GM21723 (cell line): ENCODE data around the gene GCLC.
"Not testable (repeated sequence)": the region's sequence is repeated elsewhere in the genome, so short reads cannot be mapped to it uniquely, and the experiment has no call there.

Experiments
- ATAC-seq: cut with Tn5 transposase; IDR thresholded peaks from one replicate; pipeline ENCODE4 v1.9.1; 2021; ENCODE audit warnings: mild to moderate bottlenecking, moderate library complexity; ENCODE audit not compliant: unreplicated experiment

Gene GCLC

DNA sequence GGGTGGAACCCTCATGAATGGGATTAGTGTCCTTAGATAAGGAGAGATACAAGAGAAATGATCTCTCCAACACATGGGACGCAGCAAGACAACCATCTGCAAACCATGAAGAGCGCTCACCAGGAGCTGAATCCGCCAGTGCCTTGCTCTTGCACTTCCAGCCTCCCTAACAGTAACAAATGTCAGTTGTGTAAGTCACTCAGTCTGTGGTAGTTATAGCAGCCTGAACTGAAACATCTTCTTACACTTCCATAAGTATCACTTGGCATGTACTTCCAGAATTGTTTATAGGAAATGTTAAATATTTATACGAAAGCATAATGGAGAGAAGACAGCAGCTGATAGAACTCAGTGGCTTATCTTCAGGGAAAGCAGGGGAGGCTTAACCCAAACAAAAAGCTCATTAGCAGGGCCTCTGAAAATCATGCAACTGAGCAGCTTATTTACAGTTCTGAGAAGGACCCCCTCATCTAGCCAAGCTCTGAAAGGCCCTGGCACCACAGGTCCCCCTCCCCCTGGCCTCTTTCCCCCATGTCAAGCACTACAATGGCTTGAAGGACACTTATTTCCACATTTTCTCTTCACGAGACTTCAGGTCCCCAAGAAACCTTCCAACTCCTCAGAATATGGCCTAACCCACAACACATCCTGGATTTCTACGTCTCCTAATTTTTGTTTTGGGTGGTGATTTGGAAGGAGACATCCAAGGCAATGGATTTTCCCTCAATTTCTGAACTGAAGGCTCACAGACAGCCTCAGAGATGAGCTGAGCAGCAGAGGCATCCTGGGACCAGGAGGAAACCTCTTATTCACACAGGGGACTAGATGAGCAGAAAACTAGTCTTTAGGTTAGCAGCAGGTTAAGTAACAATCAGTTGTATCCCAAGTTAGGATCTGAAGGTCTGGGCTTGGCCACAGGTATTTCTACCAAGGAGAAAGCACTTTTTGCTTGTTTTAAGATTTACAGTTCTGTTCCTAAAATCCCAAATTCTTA lies 49.1 kb downstream of the GCLC start:
- no peak for ATAC-seq

DNA sequence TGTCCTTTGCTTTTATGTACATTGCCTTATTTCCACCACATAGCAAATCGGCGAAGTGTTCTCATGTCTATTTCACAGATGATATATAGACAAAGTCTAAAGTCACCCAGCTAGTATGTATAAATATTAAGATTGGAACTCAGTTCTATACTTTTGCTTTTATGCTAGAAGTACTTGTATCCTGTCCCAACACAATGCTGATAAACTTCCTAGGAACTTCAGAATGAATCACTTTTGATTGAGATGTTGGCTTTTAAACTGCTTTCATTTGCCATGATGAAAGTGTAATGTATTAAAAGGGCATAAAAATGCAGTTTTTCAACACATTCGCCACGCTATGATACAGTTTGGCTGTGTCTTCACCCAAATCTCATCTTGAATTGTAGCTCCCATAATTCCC lies 50.8 kb downstream of the GCLC start:
- ATAC-seq, result no peak

DNA sequence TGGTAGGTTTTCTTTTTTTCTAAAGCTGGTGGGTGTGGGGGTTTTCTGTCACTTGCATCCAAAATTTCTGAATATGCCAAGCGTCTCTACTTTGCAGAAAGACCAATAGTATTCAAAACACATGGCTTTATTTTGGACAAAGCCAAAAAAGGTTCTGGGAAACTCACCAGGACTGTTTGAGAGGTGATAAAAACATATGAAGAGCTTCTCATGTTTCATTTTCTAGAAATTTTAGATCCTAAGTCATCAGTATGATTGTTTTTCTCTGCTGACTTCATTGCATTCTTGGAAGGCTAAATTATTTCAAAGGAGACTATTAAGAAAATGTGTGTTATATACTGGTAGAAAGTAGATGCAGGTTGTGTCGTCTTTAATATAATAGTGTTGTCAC lies 51.3 kb downstream of the GCLC start:
- no peak for ATAC-seq

DNA sequence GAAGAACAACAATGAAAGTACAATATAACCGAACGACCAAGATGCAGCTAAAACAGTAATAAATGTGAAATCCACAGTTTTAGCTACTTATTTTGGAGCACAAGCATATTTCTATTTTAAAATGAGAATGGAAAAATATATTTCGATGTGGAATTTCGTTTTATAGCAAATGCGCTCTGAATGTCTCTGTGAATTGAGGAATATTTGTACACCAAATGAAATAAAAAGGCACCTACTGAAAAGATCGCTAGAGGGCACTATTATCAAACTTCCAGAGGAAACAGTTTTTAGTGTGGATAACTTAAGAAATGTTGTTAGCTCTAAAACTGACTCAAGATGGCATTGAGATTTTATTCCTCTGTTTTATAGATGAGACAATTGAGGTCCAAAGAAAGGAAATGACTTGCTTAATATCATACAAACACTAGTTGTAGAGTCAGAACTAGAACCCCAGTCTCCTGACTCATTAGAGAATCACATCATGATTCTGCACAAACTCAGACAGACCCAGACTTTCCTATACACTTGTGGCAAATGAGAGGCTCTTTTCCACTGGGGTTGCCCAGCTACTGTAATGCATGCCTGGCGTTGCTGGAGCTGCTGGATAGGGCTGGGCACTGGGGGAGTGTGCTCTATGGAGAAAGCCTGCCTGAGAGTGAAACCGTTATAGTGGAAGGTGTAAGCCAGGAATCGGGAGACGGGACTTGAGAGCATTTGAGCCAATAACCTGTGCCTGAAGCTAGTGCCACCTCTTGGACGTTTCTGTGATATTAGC lies 51.9 kb downstream of the GCLC start:
- ATAC-seq, result no peak

DNA sequence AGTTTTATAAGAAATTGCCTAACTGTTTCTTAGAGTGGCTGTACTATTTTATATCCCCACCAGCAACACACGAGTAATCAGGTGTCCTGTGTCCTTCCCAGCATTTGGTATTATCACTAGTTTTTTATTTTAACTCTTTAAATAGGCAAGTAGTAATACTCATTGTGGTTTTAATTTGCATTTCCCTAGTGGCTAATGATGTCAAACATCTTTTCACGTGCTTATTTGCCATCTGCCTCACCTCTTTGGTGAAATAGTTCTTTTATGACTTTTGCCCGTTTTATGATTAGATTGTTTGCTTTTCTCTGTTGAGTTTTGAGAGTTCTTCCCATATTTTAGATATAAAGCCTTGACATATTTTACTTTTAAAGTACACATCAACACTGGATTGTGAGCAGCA lies 57.8 kb downstream of the GCLC start:
- ATAC-seq, result no peak

DNA sequence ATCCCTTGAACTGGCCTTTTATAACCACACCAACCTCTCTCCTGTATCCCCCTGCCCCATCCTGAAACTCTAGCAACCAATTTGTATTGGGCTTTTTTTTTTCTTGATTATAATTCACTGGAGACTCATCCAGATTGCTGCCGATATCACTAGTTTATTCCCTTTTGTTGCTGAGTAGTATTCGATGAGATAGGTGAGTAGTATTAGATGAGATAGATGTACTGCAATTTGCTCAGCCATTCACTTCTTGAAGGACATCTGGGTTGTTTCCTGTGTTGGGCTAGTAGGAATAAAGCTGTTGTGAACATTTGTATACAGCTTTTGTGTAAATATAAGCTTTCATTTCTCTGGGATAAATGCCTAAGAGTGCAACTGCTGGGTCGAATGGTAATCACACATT lies 58.2 kb downstream of the GCLC start:
- no peak for ATAC-seq

DNA sequence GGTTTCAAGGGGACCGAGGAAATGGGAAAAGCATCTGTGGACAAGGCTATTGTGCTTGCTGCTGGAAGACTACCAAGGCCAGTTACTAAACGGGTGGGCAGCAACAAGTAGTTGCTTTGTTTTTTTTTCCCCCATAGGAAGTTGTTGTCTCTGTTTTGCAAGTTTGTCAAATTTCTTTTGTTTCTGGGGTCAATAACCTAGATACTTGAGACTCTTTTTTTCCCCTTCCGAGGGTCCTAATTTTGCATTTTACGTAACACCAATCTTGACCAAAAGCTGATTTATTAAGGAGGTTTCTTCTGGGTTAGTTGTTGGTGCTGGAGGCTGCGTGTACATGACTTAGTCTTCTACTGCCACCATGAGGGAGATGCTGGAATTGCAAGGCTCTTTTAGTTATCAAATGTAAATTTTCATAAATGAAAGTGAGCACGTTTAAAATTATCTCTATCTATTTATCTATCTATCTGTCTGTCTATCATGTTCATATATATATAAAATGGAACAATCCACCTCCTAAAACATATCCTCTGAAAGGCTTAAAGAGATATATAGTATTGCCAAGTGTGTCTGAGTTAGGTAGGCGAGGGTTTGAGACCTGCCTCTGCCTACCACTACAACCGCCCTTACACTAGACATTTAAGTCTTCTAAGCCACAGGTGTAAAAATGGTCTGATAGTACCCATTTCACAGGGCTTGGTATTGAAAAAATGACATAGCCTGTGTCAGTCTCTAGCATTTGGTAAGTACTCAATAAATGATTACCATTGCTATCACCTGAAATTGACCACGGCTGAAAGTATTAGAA lies 60.2 kb downstream of the GCLC start:
- peak; percentile 56 for ATAC-seq

DNA sequence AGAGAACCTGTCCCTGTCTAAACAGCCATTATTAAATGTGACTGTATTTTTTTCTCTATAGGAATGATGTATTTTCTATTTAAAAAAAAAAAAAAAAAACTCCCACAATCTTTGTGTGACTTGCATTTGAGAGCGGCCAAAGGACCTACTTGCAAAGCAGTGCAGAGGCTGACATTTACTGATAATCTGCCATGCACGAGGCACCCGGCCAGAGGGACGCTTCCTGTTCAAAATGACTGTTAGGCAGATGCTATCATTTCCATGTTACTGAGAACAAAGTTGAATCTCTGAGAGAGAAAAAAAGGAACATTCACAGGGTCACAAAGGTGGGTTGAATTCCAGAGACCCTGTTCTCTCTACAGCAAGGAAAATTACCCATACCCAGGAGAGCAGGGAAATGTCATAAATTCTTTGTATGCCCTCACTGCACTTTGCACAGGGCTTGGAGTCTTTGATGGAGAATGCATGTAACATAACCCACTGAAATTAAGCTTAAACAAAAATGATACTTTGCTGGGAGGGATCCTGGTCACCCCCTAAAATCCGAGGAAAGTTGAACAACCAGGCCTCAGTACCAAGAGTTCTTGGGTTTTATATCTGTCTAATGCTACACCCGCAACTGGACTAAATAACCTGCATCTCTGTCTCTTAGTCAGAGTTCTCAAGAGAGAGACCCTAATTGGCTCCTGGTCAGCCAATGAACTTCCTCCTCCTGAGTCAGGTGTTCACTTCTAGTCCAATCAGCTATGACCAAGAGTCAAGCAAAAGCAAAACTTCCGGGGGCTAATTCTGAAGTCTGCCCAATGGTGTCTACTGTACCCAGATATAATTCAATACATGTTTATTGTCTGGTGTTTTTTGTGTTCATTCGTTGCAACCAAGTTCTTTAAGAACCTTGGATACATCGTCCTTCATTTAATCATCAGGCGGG lies 61.2 kb downstream of the GCLC start:
- ATAC-seq, result no peak

DNA sequence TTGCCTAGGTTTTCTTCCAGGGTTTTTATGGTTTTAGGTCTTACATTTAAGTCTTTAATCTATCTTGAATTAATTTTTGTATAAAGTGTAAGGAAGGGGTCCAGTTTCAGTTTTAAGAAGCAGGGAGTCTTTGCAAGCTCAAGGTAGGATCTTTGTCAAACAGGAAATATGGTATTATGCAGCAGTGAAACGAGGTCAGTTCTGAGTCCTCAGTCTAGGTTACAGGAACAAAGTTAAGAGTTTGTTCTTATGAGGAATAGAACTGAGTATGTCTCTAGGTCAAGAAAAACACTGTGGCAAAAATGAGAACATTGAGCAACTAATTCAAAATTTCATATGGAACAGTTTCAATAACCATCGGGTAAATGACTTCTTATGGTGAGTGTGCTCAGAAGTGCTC lies 63.6 kb downstream of the GCLC start:
- ATAC-seq, result no peak

DNA sequence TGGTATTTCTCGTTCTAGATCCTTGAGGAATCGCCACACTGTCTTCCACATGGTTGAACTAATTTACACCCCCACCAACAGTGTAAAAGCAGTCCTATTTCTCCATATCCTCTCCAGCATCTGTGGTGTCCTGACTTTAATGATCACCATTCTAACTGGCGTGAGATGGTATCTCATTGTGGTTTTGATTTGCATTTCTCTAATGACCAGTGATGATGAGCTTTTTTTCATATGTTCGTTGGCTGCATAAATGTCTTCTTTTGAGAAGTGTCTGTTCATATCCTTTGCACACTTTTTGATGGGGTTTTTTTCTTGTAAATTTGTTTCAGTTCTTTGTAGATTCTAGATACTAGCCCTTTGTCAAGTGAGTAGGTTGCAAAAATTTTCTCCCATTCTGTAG lies 64.1 kb downstream of the GCLC start:
- ATAC-seq, result not testable (repeated sequence)

DNA sequence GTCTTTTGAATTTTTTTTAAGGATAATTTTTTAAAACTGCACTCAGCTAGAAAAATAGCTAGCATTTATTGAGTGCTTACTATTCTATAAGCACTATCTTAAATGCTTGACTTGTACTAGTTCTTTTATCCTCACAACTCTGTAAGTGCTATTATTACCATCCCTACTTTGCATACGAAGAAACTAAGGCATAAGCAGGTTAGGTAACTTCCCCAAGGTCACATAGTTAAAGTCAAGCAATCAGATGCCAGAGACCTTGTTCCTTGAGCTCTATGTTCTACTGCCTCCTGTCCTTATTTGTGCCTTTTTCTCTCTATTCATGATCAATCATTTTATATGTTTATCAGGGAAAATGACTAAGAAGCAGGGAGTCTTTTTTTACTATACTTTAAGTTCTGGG lies 65.0 kb downstream of the GCLC start:
- ATAC-seq, result no peak

DNA sequence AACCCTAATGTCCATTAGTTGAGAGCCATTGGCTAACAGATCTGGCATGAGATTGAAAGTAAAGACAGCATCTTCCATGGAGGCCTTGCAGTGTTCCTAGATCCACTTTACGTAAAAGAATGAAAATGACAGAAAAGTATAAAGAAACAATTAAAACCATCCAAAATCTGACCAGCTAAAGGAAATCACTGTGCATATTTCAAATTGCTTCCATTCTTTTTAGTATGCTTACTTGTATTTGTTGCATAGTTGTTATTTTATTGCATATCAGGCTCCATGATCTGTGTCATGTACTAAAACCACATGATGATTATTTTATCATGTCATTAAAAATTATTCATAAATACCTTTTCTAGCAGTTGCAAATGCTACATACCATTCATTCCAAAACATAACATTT lies 67.9 kb downstream of the GCLC start:
- no peak for ATAC-seq

DNA sequence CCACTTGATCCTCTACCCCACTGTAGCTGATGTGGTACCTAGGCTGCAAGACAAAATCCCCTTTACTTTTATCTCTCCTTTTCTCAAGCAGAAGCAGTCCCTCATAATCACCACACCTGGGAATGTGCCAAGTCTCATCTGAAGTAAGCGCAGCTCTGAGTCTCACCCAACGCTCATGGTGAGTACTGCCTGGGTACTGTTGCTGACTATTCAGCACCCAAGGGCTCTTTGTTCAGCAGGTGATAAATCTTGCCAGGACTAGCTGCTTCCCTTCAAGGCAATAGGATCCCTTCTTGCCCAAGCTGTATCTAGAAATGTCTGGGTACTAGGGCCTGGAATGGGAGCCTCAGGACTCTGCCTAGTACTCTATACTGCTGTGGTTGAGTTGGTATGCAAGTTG lies 70.9 kb downstream of the GCLC start:
- no peak for ATAC-seq

DNA sequence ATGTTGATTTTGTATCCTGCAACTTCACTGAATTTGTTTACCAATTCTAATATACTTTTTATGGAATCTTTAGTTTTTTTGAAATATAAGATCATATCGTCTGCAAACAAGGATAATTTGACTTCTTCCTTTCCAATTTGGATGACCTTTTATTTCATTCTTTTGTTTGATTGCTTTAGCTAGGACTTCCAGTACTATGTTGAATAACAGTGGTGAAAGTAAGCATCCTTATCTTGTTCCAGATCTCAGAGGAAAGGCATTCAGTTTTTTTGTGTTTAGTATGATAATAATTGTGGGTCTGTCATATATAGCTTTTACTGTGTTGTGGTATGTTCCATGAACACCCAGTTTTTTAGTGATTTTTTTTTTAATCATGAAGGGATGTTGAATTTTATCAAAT lies 75.7 kb downstream of the GCLC start:
- ATAC-seq, result no peak

DNA sequence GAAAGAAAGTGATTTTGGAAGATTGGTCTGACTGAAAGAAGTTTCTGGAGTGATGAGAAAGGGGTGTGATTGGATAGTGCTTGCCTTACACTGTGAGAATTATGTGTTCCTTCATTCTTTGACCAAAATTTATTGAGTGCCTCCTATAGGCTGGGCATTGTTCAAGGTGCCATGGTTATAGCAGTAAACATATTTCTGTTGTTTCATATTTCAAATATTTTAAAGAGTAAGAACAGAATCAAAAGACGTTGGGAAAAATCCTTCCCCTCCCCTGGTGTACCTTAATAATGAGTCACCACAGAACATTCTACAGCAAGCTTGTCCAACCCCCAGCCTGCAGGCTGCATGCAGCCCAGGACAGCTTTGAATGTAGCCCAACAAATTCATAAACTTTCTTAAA lies 78.6 kb downstream of the GCLC start:
- no peak for ATAC-seq

DNA sequence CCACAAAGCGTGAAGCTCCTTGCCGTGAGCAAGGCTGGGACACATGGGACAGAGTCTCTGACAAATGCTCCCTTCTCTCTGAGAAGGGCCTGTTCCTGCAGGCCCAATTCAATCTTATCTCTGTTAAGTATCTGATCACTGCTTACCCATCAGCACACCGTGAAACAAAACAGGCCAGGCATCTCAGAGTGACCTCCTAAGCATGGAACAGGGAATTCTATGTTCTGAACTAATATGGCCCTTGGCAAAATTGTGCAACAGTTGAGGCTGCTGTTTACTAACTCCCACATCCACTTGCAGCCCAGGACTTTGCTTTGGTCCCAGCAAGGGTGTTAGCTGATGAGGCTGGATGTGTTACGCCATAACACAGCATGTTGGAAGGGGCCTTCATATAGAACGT lies 79.2 kb downstream of the GCLC start:
- no peak for ATAC-seq

DNA sequence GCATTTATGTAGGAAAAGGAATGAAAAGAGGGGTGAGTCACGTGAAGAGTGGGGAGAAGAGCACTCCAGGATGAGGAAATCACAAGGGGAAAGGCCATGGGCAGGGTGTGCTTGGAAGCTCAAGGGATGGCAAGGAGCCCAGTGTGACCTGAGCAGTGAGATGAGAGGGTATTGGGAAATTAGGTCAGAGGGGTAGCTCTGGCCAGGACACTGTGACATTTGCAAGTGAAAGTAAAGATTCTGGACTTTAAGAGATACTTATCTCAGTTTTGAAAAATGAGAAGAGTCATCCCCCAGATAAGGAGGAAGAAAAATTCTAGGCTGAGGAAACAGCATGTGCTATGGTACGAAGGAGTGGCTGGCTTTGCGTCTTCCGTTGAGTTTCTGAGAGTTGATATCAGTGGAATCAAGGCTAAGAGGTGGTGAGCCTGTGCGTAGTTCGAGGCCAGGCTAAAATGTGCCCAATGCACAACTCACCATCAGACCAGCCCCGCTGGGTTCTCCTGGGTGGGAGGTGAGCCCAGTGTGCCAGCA lies 79.9 kb downstream of the GCLC start:
- ATAC-seq, result no peak

DNA sequence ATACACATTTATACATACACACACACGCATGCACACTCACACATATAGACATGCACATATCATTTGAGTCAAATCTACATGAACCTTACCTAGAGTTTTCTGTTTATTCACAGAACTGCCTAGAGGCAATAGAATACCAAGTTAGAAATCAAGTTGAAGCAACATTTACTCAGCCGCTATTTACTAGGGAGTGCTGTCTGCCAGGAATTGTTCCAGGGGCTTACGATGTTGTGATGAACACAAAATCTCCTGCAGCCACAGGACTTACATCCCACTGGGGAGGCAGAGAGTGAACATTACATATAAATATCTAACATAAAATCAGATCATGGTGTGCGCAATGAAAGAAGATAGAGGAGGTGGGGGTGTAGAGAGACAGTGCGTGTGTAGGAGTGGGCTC lies 80.4 kb downstream of the GCLC start:
- no peak for ATAC-seq

DNA sequence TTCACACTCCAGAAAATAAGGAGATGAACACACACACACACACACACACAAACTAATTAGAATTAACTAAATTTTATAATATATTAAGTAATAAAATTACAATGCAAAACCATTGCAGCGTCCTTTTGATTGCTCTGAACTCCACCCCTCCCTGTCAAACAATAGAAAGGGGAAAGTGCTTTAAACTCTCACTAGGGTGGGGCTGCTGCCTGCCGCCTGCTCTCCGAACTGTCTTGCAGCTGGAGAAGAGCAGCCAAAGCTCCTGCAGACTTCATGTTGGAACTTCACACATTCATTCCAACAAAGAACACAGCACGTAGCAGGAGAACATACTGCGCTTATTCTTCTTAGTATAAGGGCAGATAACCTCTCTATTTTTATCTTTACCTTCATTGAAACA lies 83.2 kb downstream of the GCLC start:
- ATAC-seq, result peak; percentile 39
